ENCODE results near the gene DRD2.

Gene DRD2

GRCh38 chr11:113409526-113409925, 65.7 kb downstream of the DRD2 start:
- no peaks in the 10 kb centered on the region for H3K27me3 ChIP-seq (ENCODE audit: low read length)
- no peaks in the 10 kb centered on the region for H3K36me3 ChIP-seq (ENCODE audit: low read length)
- H2AFZ ChIP-seq (ENCODE audit: low read depth, low read length, severe bottlenecking) = no peak overlapping the region
- no peaks in the 10 kb centered on the region for H3K9me3 ChIP-seq (ENCODE audit: insufficient read depth, low read length)
- no peaks in the 10 kb centered on the region for H3K79me2 ChIP-seq (ENCODE audit: insufficient read depth, low read length)
- H3K9ac ChIP-seq (ENCODE audit: low read length) = no peak overlapping the region
- H4K20me1 ChIP-seq (ENCODE audit: low read depth, low read length) = no peaks in the 10 kb centered on the region
- no peak for TF ChIP-seq CTCF (IDR thresholded peaks at IDR 0.05; ENCODE audit: insufficient read depth, low read length, poor library complexity, severe bottlenecking)
- no peak for TF ChIP-seq EZH2phosphoT487 (conservative IDR thresholded peaks at IDR 0.05; ENCODE audit: low read length)
- no peak overlapping the region for H3K27ac ChIP-seq (ENCODE audit: low read depth, low read length)
- no peak overlapping the region for H3K4me2 ChIP-seq (ENCODE audit: low read depth, low read length, poor library complexity, severe bottlenecking)
- no peaks in the 10 kb centered on the region for H3F3A ChIP-seq (ENCODE audit: insufficient read depth)
- no peak overlapping the region for H3K4me3 ChIP-seq (ENCODE audit: insufficient read depth, low read length, poor library complexity, severe bottlenecking)
- H3K9me2 ChIP-seq (replicated peaks; ENCODE audit: insufficient read depth, low read length) = no peaks in the 10 kb centered on the region

- Histone ChIP-seq H3K4me3 (ENCODE audit: insufficient read depth, low read length, poor library complexity, severe bottlenecking) (no peak overlapping the region), H2AFZ (ENCODE audit: low read depth, low read length, severe bottlenecking) (no peak overlapping the region), H3K9me2 (replicated peaks; ENCODE audit: insufficient read depth, low read length) (no peaks in the 10 kb centered on the region), H3K27ac (ENCODE audit: low read depth, low read length) (no peak overlapping the region), H4K20me1 (ENCODE audit: low read depth, low read length) (no peaks in the 10 kb centered on the region), H3F3A (ENCODE audit: insufficient read depth) (no peaks in the 10 kb centered on the region), H3K9ac (ENCODE audit: low read length) (no peak overlapping the region), H3K9me3 (ENCODE audit: insufficient read depth, low read length) (no peaks in the 10 kb centered on the region), H3K36me3 (ENCODE audit: low read length) (no peaks in the 10 kb centered on the region), H3K79me2 (ENCODE audit: insufficient read depth, low read length) (no peaks in the 10 kb centered on the region), H3K4me2 (ENCODE audit: low read depth, low read length, poor library complexity, severe bottlenecking) (no peak overlapping the region), H3K27me3 (ENCODE audit: low read length) (no peaks in the 10 kb centered on the region)
- TF ChIP-seq EZH2phosphoT487 (conservative IDR thresholded peaks at IDR 0.05; ENCODE audit: low read length) = no peak
- TF ChIP-seq CTCF (IDR thresholded peaks at IDR 0.05; ENCODE audit: insufficient read depth, low read length, poor library complexity, severe bottlenecking) = no peak
Measured at GRCh38 chr11:113408887-113409286, 66.3 kb downstream of the DRD2 start.

- Histone ChIP-seq H3K9ac (ENCODE audit: low read length) (no peak overlapping the region), H3K4me2 (ENCODE audit: low read depth, low read length, poor library complexity, severe bottlenecking) (no peak overlapping the region), H3F3A (ENCODE audit: insufficient read depth) (no peaks in the 10 kb centered on the region), H2AFZ (ENCODE audit: low read depth, low read length, severe bottlenecking) (no peak overlapping the region), H3K36me3 (ENCODE audit: low read length) (no peaks in the 10 kb centered on the region), H3K9me2 (replicated peaks; ENCODE audit: insufficient read depth, low read length) (no peaks in the 10 kb centered on the region), H4K20me1 (ENCODE audit: low read depth, low read length) (no peaks in the 10 kb centered on the region), H3K79me2 (ENCODE audit: insufficient read depth, low read length) (no peaks in the 10 kb centered on the region), H3K9me3 (ENCODE audit: insufficient read depth, low read length) (no peaks in the 10 kb centered on the region), H3K27me3 (ENCODE audit: low read length) (no peaks in the 10 kb centered on the region), H3K27ac (ENCODE audit: low read depth, low read length) (no peak overlapping the region), H3K4me3 (ENCODE audit: insufficient read depth, low read length, poor library complexity, severe bottlenecking) (no peak overlapping the region)
- no peak for TF ChIP-seq CTCF (IDR thresholded peaks at IDR 0.05; ENCODE audit: insufficient read depth, low read length, poor library complexity, severe bottlenecking)
- TF ChIP-seq EZH2phosphoT487 (conservative IDR thresholded peaks at IDR 0.05; ENCODE audit: low read length) = no peak
Measured at GRCh38 chr11:113408206-113408605, 67.0 kb downstream of the DRD2 start.
